ENCODE results near the gene DCUN1D3. TPM values are rescaled to one million over a fixed set of nuclear protein-coding genes. Genes with fewer than 3 reads are reported as not detected.
A peak's percentile ranks its signal among the peaks of the same experiment; 100 is the strongest.

Gene DCUN1D3
- total and polyA plus RNA-seq, 2 donors (not counting 1 experiment from before 2014, with no cell fraction given), result 20.4 to 42.8 TPM

- no peaks in the 10 kb centered on the region for H4K20me1 ChIP-seq (ENCODE audit: control insufficient read depth, extremely low read depth, insufficient read depth, low read length)
- H3K9ac ChIP-seq (ENCODE audit: insufficient read depth, low read length), result no peak overlapping the region
- no peak for TF ChIP-seq CTCF (conservative IDR thresholded peaks at IDR 0.05 in 1 of 2, IDR thresholded peaks at IDR 0.05 in 1 of 2; ENCODE audit: low read depth in 1 of 2, low read length in 2 of 2)
- TF ChIP-seq EZH2 (IDR thresholded peaks at IDR 0.05; ENCODE audit: low read length, missing control alignments), result no peak
- no peak overlapping the region for H3K4me2 ChIP-seq (ENCODE audit: extremely low read depth, insufficient read depth, low read length)
- H3K36me3 ChIP-seq (ENCODE audit: control insufficient read depth, insufficient read depth, low read length), result no peaks in the 10 kb centered on the region
- no peaks in the 10 kb centered on the region for H3K27me3 ChIP-seq (ENCODE audit: control insufficient read depth, insufficient read depth, low read length)
- H3K27ac ChIP-seq (ENCODE audit: insufficient read depth, low read length), result no peak overlapping the region
- H3K79me2 ChIP-seq (ENCODE audit: control insufficient read depth, insufficient read depth, low read length), result peaks cover 72% of the 10 kb centered on the region
- DNase-seq (ENCODE audit: low read depth in 2 of 2), result peak in 1 of 2 donors; percentile 42
- H3K4me1 ChIP-seq (ENCODE audit: control insufficient read depth, extremely low read depth, insufficient read depth, low read length), result peaks cover 7% of the 10 kb centered on the region
- no peak overlapping the region for H3K4me3 ChIP-seq (replicated peaks in 1 of 4; ENCODE audit: control extremely low read depth in 1 of 4, insufficient read depth in 1 of 4, low read depth in 3 of 4, low read length in 4 of 4)
- H2AFZ ChIP-seq (ENCODE audit: low read length), result no peak overlapping the region
- no peaks in the 10 kb centered on the region for H3K9me3 ChIP-seq (ENCODE audit: control insufficient read depth, insufficient read depth, low read depth, low read length)
These were observed 16.5 kb downstream of the DCUN1D3 start for GRCh38 chr16:20883554-20884239.

- no peak for DNase-seq (ENCODE audit: low read depth in 2 of 2)
- Histone ChIP-seq H3K27me3 (ENCODE audit: control insufficient read depth, insufficient read depth, low read length) (no peaks in the 10 kb centered on the region), H2AFZ (ENCODE audit: low read length) (no peak overlapping the region), H3K4me1 (ENCODE audit: control insufficient read depth, extremely low read depth, insufficient read depth, low read length) (peaks cover 12% of the 10 kb centered on the region), H3K79me2 (ENCODE audit: control insufficient read depth, insufficient read depth, low read length) (peaks cover 82% of the 10 kb centered on the region), H3K4me2 (ENCODE audit: extremely low read depth, insufficient read depth, low read length) (no peak overlapping the region), H3K9me3 (ENCODE audit: control insufficient read depth, insufficient read depth, low read depth, low read length) (no peaks in the 10 kb centered on the region), H3K36me3 (ENCODE audit: control insufficient read depth, insufficient read depth, low read length) (no peaks in the 10 kb centered on the region), H3K27ac (ENCODE audit: insufficient read depth, low read length) (no peak overlapping the region), H3K4me3 (replicated peaks in 1 of 4; ENCODE audit: control extremely low read depth in 1 of 4, insufficient read depth in 1 of 4, low read depth in 3 of 4, low read length in 4 of 4) (no peak overlapping the region), H4K20me1 (ENCODE audit: control insufficient read depth, extremely low read depth, insufficient read depth, low read length) (no peaks in the 10 kb centered on the region), H3K9ac (ENCODE audit: insufficient read depth, low read length) (no peak overlapping the region)
- TF ChIP-seq CTCF (conservative IDR thresholded peaks at IDR 0.05 in 1 of 2, IDR thresholded peaks at IDR 0.05 in 1 of 2; ENCODE audit: low read depth in 1 of 2, low read length in 2 of 2) (no peak), EZH2 (IDR thresholded peaks at IDR 0.05; ENCODE audit: low read length, missing control alignments) (no peak)
These were observed 18.7 kb downstream of the DCUN1D3 start for GRCh38 chr16:20881503-20881878.

GRCh38 chr16:20880867-20881502 lies 19.2 kb downstream of the DCUN1D3 start:
- no peaks in the 10 kb centered on the region for H3K9me3 ChIP-seq (ENCODE audit: control insufficient read depth, insufficient read depth, low read depth, low read length)
- H3K36me3 ChIP-seq (ENCODE audit: control insufficient read depth, insufficient read depth, low read length), result no peaks in the 10 kb centered on the region
- H3K9ac ChIP-seq (ENCODE audit: insufficient read depth, low read length), result no peak overlapping the region
- H4K20me1 ChIP-seq (ENCODE audit: control insufficient read depth, extremely low read depth, insufficient read depth, low read length), result no peaks in the 10 kb centered on the region
- H3K4me2 ChIP-seq (ENCODE audit: extremely low read depth, insufficient read depth, low read length), result no peak overlapping the region
- H3K27me3 ChIP-seq (ENCODE audit: control insufficient read depth, insufficient read depth, low read length), result no peaks in the 10 kb centered on the region
- peaks cover 12% of the 10 kb centered on the region for H3K4me1 ChIP-seq (ENCODE audit: control insufficient read depth, extremely low read depth, insufficient read depth, low read length)
- peaks cover 82% of the 10 kb centered on the region for H3K79me2 ChIP-seq (ENCODE audit: control insufficient read depth, insufficient read depth, low read length)
- DNase-seq (ENCODE audit: low read depth in 2 of 2), result no peak
- H3K4me3 ChIP-seq (replicated peaks in 1 of 4; ENCODE audit: control extremely low read depth in 1 of 4, insufficient read depth in 1 of 4, low read depth in 3 of 4, low read length in 4 of 4), result no peak overlapping the region
- no peak overlapping the region for H2AFZ ChIP-seq (ENCODE audit: low read length)
- H3K27ac ChIP-seq (ENCODE audit: insufficient read depth, low read length), result no peak overlapping the region
- no peak for TF ChIP-seq EZH2 (IDR thresholded peaks at IDR 0.05; ENCODE audit: low read length, missing control alignments)
- TF ChIP-seq CTCF (conservative IDR thresholded peaks at IDR 0.05 in 1 of 2, IDR thresholded peaks at IDR 0.05 in 1 of 2; ENCODE audit: low read depth in 1 of 2, low read length in 2 of 2), result no peak

Measured in fibroblast of lung (primary cell).